Memory B cell (primary cell): Measurements from ENCODE around the gene PPP3CA.
A peak's percentile ranks its signal among the peaks of the same experiment; 100 is the strongest.
"Not testable (repeated sequence)": the region's sequence is repeated elsewhere in the genome, so short reads cannot be mapped to it uniquely, and the experiment has no call there.

Source experiments
- ATAC-seq: fragments of 150-1000 bp; cut with Tn5 transposase; 2 replicates; pipeline ENCODE4 v1.10.0; 2021; ENCODE audit warnings: low read depth, mild to moderate bottlenecking, moderate library complexity
- DNase-seq, 2 donors: peaks; one replicate each; pipeline ENCODE4 v3.0.0; 2022; ENCODE audit warnings: low spot score in 2 of 2
- H3K27ac Mint-ChIP-seq: one replicate; pipeline ENCODE4 v1.8.0; 2022; ENCODE audit warnings: mild to moderate bottlenecking, moderate library complexity, mixed read lengths
- H3K27me3 Mint-ChIP-seq: one replicate; pipeline ENCODE4 v1.8.0; 2022; ENCODE audit warnings: mixed read lengths
- H3K36me3 Mint-ChIP-seq: one replicate; pipeline ENCODE4 v1.8.0; 2022; ENCODE audit warnings: mild to moderate bottlenecking, mixed read lengths
- H3K4me1 Mint-ChIP-seq: one replicate; pipeline ENCODE4 v1.8.0; 2022; ENCODE audit warnings: mixed read lengths
- H3K4me3 Mint-ChIP-seq: one replicate; pipeline ENCODE4 v1.8.0; 2022; ENCODE audit warnings: mild to moderate bottlenecking, moderate library complexity, mixed read lengths
- H3K9me3 Mint-ChIP-seq: one replicate; pipeline ENCODE4 v1.8.0; 2022; ENCODE audit warnings: mixed read lengths

The PPP3CA gene

GRCh38 chr4:101239665-101240064 is 107.7 kb downstream of the PPP3CA start:
- Mint-ChIP-seq H3K4me1 (peaks cover 51% of the 10 kb centered on the region), H3K4me3 (no peak overlapping the region), H3K27ac (peak overlapping the region; percentile 50), H3K36me3 (peaks cover 8% of the 10 kb centered on the region), H3K9me3 (no peaks in the 10 kb centered on the region), H3K27me3 (no peaks in the 10 kb centered on the region)
- no peak for ATAC-seq
- no peak for DNase-seq

GRCh38 chr4:101238706-101239105 is 108.6 kb downstream of the PPP3CA start:
- H3K4me1 Mint-ChIP-seq = peaks cover 52% of the 10 kb centered on the region
- no peaks in the 10 kb centered on the region for H3K27me3 Mint-ChIP-seq
- no peak overlapping the region for H3K4me3 Mint-ChIP-seq

GRCh38 chr4:101237773-101238172 is 109.6 kb downstream of the PPP3CA start:
- DNase-seq = no peak
- H3K4me1 Mint-ChIP-seq = peaks cover 50% of the 10 kb centered on the region
- no peak for ATAC-seq
- no peak overlapping the region for H3K27ac Mint-ChIP-seq
- H3K36me3 Mint-ChIP-seq = peaks cover 4% of the 10 kb centered on the region
- H3K4me3 Mint-ChIP-seq = no peak overlapping the region
- H3K27me3 Mint-ChIP-seq = no peaks in the 10 kb centered on the region
- no peaks in the 10 kb centered on the region for H3K9me3 Mint-ChIP-seq

More at GRCh38 chr4:101238706-101239105, 108.6 kb downstream of the PPP3CA start:
- no peaks in the 10 kb centered on the region for H3K9me3 Mint-ChIP-seq
- DNase-seq (no peak), ATAC-seq (no peak)
- peaks cover 7% of the 10 kb centered on the region for H3K36me3 Mint-ChIP-seq
- peak overlapping the region; percentile 50 for H3K27ac Mint-ChIP-seq

GRCh38 chr4:101236097-101236496 is 111.2 kb downstream of the PPP3CA start:
- Mint-ChIP-seq H3K27ac (no peak overlapping the region), H3K36me3 (peaks cover 3% of the 10 kb centered on the region), H3K4me1 (peaks cover 47% of the 10 kb centered on the region), H3K27me3 (no peaks in the 10 kb centered on the region), H3K4me3 (no peak overlapping the region), H3K9me3 (no peaks in the 10 kb centered on the region)
- DNase-seq (no peak), ATAC-seq (peak; percentile 51)

GRCh38 chr4:101234141-101234540 is 113.2 kb downstream of the PPP3CA start:
- peaks cover 42% of the 10 kb centered on the region for H3K4me1 Mint-ChIP-seq
- DNase-seq, H3K27me3 Mint-ChIP-seq, H3K4me3 Mint-ChIP-seq, ATAC-seq, H3K9me3 Mint-ChIP-seq, H3K27ac Mint-ChIP-seq: not testable (repeated sequence)
- H3K36me3 Mint-ChIP-seq = peaks cover 12% of the 10 kb centered on the region

GRCh38 chr4:101232074-101232776 is 115.1 kb downstream of the PPP3CA start:
- H3K27ac Mint-ChIP-seq = no peak overlapping the region
- H3K36me3 Mint-ChIP-seq = peaks cover 15% of the 10 kb centered on the region
- no peak for DNase-seq
- no peak overlapping the region for H3K4me3 Mint-ChIP-seq
- no peaks in the 10 kb centered on the region for H3K27me3 Mint-ChIP-seq
- H3K4me1 Mint-ChIP-seq = peaks cover 33% of the 10 kb centered on the region
- peak; percentile 31 for ATAC-seq
- H3K9me3 Mint-ChIP-seq = no peaks in the 10 kb centered on the region

GRCh38 chr4:101230801-101231426 is 116.4 kb downstream of the PPP3CA start:
- no peak overlapping the region for H3K4me3 Mint-ChIP-seq
- peaks cover 34% of the 10 kb centered on the region for H3K4me1 Mint-ChIP-seq
- DNase-seq (no peak), ATAC-seq (no peak)
- no peaks in the 10 kb centered on the region for H3K9me3 Mint-ChIP-seq
- peaks cover 12% of the 10 kb centered on the region for H3K36me3 Mint-ChIP-seq
- H3K27me3 Mint-ChIP-seq = no peaks in the 10 kb centered on the region
- no peak overlapping the region for H3K27ac Mint-ChIP-seq

- no peak for DNase-seq
These were observed 118.2 kb downstream of the PPP3CA start for GRCh38 chr4:101229116-101229515.

GRCh38 chr4:101227715-101228114 is 119.6 kb downstream of the PPP3CA start:
- H3K36me3 Mint-ChIP-seq = peaks cover 12% of the 10 kb centered on the region
- DNase-seq (no peak), ATAC-seq (no peak)
- no peaks in the 10 kb centered on the region for H3K9me3 Mint-ChIP-seq
- H3K27ac Mint-ChIP-seq = no peak overlapping the region
- no peak overlapping the region for H3K4me3 Mint-ChIP-seq
- H3K4me1 Mint-ChIP-seq = peaks cover 38% of the 10 kb centered on the region
- H3K27me3 Mint-ChIP-seq = no peaks in the 10 kb centered on the region

More at GRCh38 chr4:101229116-101229515, 118.2 kb downstream of the PPP3CA start:
- peaks cover 12% of the 10 kb centered on the region for H3K36me3 Mint-ChIP-seq
- peak overlapping the region; percentile 20 for H3K27ac Mint-ChIP-seq
- H3K4me3 Mint-ChIP-seq = no peak overlapping the region
- peaks cover 34% of the 10 kb centered on the region for H3K4me1 Mint-ChIP-seq
- H3K27me3 Mint-ChIP-seq = no peaks in the 10 kb centered on the region
- no peaks in the 10 kb centered on the region for H3K9me3 Mint-ChIP-seq
- ATAC-seq = no peak

- H3K27ac Mint-ChIP-seq = peak overlapping the region; percentile 35
These were observed 122.7 kb downstream of the PPP3CA start for GRCh38 chr4:101224358-101225218.

GRCh38 chr4:101222156-101222845 is 125.0 kb downstream of the PPP3CA start:
- no peak for DNase-seq
- Mint-ChIP-seq H3K27me3 (no peaks in the 10 kb centered on the region), H3K4me1 (peaks cover 44% of the 10 kb centered on the region), H3K27ac (no peak overlapping the region), H3K9me3 (no peaks in the 10 kb centered on the region), H3K36me3 (no peaks in the 10 kb centered on the region), H3K4me3 (no peak overlapping the region)
- no peak for ATAC-seq

More at GRCh38 chr4:101224358-101225218, 122.7 kb downstream of the PPP3CA start:
- no peaks in the 10 kb centered on the region for H3K9me3 Mint-ChIP-seq
- no peak overlapping the region for H3K4me3 Mint-ChIP-seq
- H3K27me3 Mint-ChIP-seq = no peaks in the 10 kb centered on the region
- DNase-seq (no peak), ATAC-seq (no peak)
- peaks cover 5% of the 10 kb centered on the region for H3K36me3 Mint-ChIP-seq
- H3K4me1 Mint-ChIP-seq = peaks cover 34% of the 10 kb centered on the region

- Mint-ChIP-seq H3K27me3 (no peaks in the 10 kb centered on the region), H3K4me3 (no peak overlapping the region), H3K9me3 (no peaks in the 10 kb centered on the region), H3K4me1 (peaks cover 41% of the 10 kb centered on the region), H3K36me3 (no peaks in the 10 kb centered on the region), H3K27ac (no peak overlapping the region)
- no peak for ATAC-seq
- DNase-seq = no peak
These were observed 126.0 kb downstream of the PPP3CA start for GRCh38 chr4:101221294-101221693.

GRCh38 chr4:101218894-101219293 is 128.4 kb downstream of the PPP3CA start:
- DNase-seq (no peak), ATAC-seq (no peak)
- Mint-ChIP-seq H3K27ac (no peak overlapping the region), H3K4me3 (no peak overlapping the region), H3K4me1 (peaks cover 39% of the 10 kb centered on the region), H3K36me3 (no peaks in the 10 kb centered on the region), H3K9me3 (no peaks in the 10 kb centered on the region), H3K27me3 (no peaks in the 10 kb centered on the region)
